ENCODE results near the gene FAM3B. TPM values are rescaled to one million over a fixed set of nuclear protein-coding genes. Genes with fewer than 3 reads are reported as not detected.

Gene FAM3B
- total RNA-seq, 1 experiment from 2014 or later = not detected

- Histone ChIP-seq H3K4me3 (ENCODE audit: low read depth in 2 of 2, low read length in 2 of 2) (no peak overlapping the region), H3K27me3 (ENCODE audit: control insufficient read depth, insufficient read depth, low read length) (no peaks in the 10 kb centered on the region), H3K4me1 (ENCODE audit: control insufficient read depth, insufficient read depth, low read length) (no peaks in the 10 kb centered on the region), H3K9me3 (ENCODE audit: control insufficient read depth, insufficient read depth, low read depth, low read length) (no peaks in the 10 kb centered on the region), H3K36me3 (ENCODE audit: control insufficient read depth, insufficient read depth, low read length) (no peaks in the 10 kb centered on the region; the same call in none of the 2 replicates), H3K27ac (ENCODE audit: low read length) (no peak overlapping the region)
- intact Hi-C loops (cut with micrococcal nuclease; ENCODE audit: unreplicated experiment) = no loop called here
- ChIA-PET CTCF (no interaction called here), POLR2A (no interaction called here)
- DNase-seq (ENCODE audit: low read depth, low spot score) (no peak), ATAC-seq (no peak)
- BruUV-seq (replicated peaks) = no TSS peak
- in situ Hi-C loops (cut with HindIII; ENCODE audit: low pct_unique_long_range_greater_than_20kb, low sequenced_read_pairs) = no loop called here
- no peak for TF ChIP-seq POLR2AphosphoS5 (IDR thresholded peaks at IDR 0.05; ENCODE audit: low read depth, low read length)
- TF ChIP-seq TCF7L2 (IDR thresholded peaks at IDR 0.05; ENCODE audit: low read depth, low read length) = no peak
- no peak for TF ChIP-seq CTCF (IDR thresholded peaks at IDR 0.05)
- TF ChIP-seq SIN3A (IDR thresholded peaks at IDR 0.05; ENCODE audit: borderline replicate concordance, insufficient read depth, low read depth, low read length) = no peak
- TF ChIP-seq REST (IDR thresholded peaks at IDR 0.05; ENCODE audit: insufficient read depth in 1 of 2, low read depth in 2 of 2, low read length in 1 of 2) = no peak
These were observed 82.2 kb downstream of the FAM3B start for GRCh38 chr21:41398831-41399230.

- no peaks in the 10 kb centered on the region for H3K27me3 ChIP-seq (ENCODE audit: control insufficient read depth, insufficient read depth, low read length)
- POLR2A ChIA-PET = no interaction called here
- BruUV-seq (replicated peaks) = no TSS peak
- no peak overlapping the region for H3K27ac ChIP-seq (ENCODE audit: low read length)
- CTCF ChIA-PET = no interaction called here
- ATAC-seq (no peak), DNase-seq (ENCODE audit: low read depth, low spot score) (no peak)
- H3K4me1 ChIP-seq (ENCODE audit: control insufficient read depth, insufficient read depth, low read length) = no peaks in the 10 kb centered on the region
- no peak overlapping the region for H3K4me3 ChIP-seq (ENCODE audit: low read depth in 2 of 2, low read length in 2 of 2)
- H3K36me3 ChIP-seq (ENCODE audit: control insufficient read depth, insufficient read depth, low read length) = no peaks in the 10 kb centered on the region; the same call in none of the 2 replicates
- intact Hi-C loops (cut with micrococcal nuclease; ENCODE audit: unreplicated experiment) = no loop called here
- TF ChIP-seq TCF7L2 (IDR thresholded peaks at IDR 0.05; ENCODE audit: low read depth, low read length) = no peak
- H3K9me3 ChIP-seq (ENCODE audit: control insufficient read depth, insufficient read depth, low read depth, low read length) = no peaks in the 10 kb centered on the region
- in situ Hi-C loops (cut with HindIII; ENCODE audit: low pct_unique_long_range_greater_than_20kb, low sequenced_read_pairs) = no loop called here
These were observed 82.7 kb downstream of the FAM3B start for GRCh38 chr21:41399246-41399800.

GRCh38 chr21:41402231-41402630 is 85.6 kb downstream of the FAM3B start:
- no peak for DNase-seq (ENCODE audit: low read depth, low spot score)
- H3K4me1 ChIP-seq (ENCODE audit: control insufficient read depth, insufficient read depth, low read length) = no peaks in the 10 kb centered on the region
- no peak for TF ChIP-seq SIN3A (IDR thresholded peaks at IDR 0.05; ENCODE audit: borderline replicate concordance, insufficient read depth, low read depth, low read length)
- intact Hi-C loops (cut with micrococcal nuclease; ENCODE audit: unreplicated experiment) (no loop called here), in situ Hi-C loops (cut with HindIII; ENCODE audit: low pct_unique_long_range_greater_than_20kb, low sequenced_read_pairs) (no loop called here)
- H3K27me3 ChIP-seq (ENCODE audit: control insufficient read depth, insufficient read depth, low read length) = no peaks in the 10 kb centered on the region
- POLR2A ChIA-PET = no interaction called here
- BruUV-seq (replicated peaks) = no TSS peak
- H3K27ac ChIP-seq (ENCODE audit: low read length) = no peak overlapping the region
- no peaks in the 10 kb centered on the region; the same call in none of the 2 replicates for H3K36me3 ChIP-seq (ENCODE audit: control insufficient read depth, insufficient read depth, low read length)
- H3K9me3 ChIP-seq (ENCODE audit: control insufficient read depth, insufficient read depth, low read depth, low read length) = no peaks in the 10 kb centered on the region
- CTCF ChIA-PET = no interaction called here
- no peak overlapping the region for H3K4me3 ChIP-seq (ENCODE audit: low read depth in 2 of 2, low read length in 2 of 2)
- ATAC-seq = no peak
